Epithelial cell of prostate (primary cell): ENCODE results near the gene EEF1A2.

Experiments
- DNase-seq: peaks from one replicate; pipeline ENCODE4 v3.0.0-alpha.2; 2011; ENCODE audit warnings: low read depth, low spot score
- H3K27ac ChIP-seq: fragments of 450-650 bp; 2 replicates; pipeline ENCODE4 v1.5.1; 2017; ENCODE audit warnings: mild to moderate bottlenecking

EEF1A2 gene

DNA sequence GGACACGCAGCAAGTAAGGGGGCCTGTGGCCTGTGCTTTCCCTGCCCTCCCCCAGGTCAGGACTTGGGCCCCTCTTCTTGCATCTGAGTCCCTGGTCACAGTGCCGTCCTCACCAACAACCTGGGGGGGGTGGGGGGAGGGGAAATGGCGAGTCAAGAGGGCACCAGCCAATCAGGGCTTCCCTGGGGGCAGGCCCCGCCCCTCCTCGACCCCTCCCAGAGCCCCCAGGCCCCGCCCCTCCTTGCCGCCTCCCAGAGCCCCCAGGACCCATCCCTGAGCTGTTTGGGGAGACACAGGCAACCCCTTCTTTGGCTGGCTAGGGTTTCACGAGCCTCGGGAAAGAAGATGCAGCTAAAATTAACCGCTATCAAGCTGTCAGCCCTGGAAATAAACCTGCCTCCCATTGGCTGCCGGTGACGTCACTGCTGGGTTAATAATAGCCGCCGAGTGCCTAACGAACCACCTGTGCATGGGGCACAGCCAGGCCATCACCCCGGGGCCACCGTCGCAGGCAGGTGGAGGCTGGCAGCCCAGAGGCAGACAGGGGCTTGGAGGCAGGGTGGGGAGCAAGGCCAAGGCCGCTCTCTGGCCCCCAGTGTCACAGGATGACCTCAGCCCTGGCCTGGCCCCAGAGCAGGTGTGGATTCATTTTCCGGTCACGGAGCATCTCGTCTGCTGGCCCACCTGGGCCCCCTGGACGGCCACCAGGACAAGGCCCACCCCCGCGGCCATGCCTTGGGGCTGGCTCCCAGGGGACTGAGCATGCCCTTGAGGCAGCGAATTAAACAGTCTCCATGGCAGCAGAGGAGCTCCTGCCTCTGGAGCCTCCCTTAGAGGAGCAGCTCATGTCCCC, 3.2 kb upstream of the EEF1A2 start:
- DNase-seq: no peak

DNA sequence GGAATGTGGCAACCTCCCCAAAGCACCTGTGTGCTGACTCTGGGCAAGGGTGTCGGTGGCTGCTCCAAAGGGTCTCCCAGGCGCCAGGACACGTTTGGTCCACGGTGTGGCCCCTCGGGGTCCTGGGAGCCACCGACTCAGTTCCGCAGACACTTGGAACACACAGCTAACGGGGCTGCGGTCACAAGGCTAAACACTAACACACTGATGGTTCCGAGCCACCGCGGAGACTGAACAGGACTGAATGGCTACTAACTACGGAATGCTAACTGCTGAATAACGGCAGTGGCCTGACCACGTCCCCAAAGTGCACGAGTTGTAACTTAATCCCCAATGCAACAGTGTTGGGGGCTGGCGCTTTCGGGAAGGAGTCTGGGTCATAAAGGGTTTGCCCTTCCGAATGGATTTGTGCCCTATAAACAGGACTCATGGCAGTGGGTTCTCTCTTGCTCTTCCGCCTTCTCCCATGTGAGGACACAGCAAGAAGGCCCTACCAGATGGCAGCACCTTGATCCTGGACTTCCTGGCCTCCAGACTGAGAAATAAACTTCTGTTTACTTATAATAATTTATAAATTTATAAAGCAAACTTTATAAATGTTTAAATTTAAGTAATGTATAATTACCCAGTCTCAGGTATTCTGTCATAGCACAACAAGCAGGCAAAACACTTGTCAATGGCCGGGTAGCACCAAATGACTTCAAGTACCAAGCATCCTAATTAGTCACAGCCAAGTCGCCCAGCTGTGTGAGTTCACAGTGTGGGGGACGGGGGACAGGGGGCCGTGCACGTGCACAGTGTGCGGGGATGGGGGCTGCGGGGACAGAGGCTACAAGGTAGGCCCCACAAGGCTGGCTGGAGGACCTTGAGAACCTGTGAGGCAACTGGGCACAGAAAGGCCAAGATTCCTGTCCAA, 2.3 kb upstream of the EEF1A2 start:
- DNase-seq: no peak
- H3K27ac ChIP-seq: no peak overlapping the region

More for the DNA sequence above, 3.2 kb upstream of the EEF1A2 start:
- H3K27ac ChIP-seq: no peak overlapping the region

DNA sequence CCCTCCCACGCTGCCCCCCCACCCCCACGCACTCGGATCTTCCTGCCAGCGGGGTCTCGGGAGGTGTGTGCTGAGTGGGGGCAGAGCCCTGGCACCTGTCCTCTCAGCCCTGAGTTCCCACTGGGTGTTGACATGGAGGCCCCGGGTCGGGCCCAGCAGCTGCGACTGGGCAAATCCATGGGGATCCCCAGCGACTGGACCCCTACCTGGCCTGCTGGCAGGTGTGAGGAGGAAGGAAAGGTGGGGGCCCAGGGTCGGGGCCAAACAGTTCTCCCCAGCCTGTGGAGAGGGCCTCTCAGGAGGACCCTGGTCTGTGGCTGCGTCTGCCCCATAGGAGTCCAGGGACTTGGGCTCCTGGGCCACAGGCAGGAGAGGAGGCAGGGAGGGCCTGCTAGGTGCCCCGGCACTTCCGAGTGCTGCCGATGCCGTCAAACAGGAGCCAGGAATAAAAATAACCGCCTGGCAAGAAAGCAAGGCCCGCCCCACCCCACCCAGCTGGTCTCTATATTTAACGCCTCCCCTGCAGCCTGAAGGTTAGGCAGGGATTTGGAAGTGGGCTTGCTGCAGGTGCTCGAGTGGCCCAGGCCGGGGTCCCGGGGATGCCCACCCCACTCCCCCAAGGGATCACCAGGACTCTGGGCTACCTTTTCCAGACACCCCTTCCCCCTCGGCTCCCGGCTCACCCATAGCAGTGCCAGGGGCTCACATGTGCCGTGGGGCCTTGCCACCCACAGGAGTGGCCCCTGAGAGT, 1.4 kb upstream of the EEF1A2 start:
- no peak for DNase-seq
- no peak overlapping the region for H3K27ac ChIP-seq

DNA sequence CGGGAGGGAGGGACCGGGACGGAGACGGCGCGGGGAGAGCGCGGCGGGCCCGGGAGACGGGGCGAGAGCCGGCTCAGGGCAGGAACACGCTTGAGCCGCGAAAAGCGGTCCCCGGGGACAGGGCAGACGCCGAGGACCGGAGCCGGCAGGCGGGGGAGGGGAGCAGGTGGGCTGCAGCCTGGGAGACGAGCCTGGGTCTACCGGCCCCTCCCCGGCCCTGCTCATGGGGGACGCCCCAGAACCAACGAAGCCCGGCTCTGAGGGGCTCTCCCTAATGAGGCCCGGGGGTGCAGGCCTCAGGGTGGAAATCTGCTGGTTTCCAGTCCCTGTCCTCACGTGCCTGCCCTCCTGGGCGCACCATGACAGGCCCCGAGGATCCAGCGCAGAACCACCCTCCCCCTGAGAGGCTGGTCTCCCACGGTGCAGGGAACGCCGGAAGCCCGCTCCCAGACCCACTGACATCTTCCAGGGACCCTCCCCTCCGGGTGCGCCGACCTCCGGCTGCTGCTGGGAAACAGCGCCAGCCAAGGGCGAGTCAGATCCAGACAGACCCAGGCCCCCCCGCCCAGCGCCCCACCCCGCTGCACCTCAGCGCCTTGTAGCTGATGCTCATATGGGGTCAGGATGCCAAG, 571 bp upstream of the EEF1A2 start:
- H3K27ac ChIP-seq: no peak overlapping the region
- DNase-seq: no peak

DNA sequence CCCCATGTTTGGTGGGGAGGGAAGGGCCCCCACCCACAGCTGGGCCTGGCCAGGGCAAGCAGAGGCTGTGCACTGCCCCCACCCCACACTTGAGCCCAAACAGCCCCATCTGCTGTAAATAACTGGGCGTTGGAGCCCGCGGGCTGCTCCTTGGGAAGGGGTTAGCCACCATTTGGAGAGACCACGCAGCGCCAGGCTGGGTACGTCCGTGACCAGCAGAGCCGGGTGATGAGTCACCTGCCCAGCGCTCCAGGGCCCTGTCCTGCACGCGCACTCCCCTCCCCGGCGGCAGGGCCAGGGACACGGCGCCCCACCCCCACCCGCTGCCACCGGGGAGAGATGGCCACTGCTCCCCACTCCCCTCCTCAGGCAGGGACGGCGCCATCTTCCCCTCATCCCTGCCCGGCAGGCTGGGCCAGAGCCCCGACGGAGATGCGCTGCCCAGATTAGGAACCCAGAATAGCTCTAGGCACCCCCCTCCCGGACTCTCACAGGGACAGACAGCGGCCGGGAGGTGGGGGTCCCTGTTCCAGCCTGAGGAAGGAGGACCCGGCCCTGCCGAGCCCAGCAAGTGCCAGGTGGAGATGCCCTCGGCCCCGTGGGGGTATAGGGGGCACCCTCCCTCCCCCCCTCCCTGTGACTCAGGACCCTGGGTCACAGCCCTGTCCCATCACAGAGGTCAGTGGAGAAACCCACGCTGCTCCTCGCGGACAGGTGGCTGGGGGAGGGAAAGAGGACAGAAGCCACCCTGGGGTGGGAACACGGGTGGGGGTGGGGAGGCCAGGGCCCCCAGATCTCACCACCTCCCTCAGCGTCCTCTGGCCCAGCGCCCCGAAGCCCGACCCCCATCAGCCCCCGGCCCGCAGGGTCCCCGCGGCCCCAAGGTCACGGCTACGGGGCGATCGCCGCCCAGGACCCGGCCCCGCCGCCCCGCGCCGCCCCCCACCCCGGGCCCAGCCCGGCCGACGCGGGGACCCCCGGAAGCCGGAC, 642 bp downstream of the EEF1A2 start:
- DNase-seq: no peak
- H3K27ac ChIP-seq: no peak overlapping the region

DNA sequence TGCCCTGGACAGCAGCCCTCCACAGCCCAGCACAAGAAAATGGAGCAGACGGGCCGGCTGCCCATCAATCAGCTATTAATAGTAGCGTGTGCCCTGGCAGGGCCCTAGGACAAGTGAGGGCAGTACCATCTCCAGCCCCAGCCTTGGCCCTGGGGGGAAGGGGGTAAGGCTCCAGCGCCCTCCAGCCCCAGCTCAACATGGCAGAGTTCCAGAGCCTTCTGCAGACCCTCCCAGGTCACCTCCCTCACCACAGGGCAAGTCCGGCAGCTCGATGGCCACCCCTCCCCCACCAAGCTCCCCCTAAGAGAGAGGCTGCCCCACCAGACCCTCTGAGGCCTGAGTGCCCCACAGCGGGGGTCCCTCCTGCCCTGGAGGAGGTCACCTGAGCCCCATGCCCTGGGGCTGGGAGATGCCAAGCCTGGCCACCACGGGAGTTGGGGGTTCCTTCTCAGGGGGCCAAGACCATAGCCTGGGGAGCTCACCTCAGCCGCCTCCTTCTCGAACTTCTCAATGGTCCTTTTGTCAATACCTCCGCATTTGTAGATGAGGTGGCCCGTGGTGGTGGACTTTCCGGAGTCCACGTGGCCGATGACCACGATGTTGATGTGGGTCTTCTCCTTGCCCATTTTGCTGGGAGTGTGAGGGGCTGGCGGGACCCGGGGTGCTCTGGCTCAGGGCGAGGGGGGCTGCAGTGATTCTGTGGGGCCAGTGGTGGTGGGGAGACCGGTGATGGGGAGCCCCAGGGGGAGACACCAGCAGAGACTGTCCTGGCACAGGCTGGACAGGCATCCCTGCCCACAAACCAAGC, 1.5 kb downstream of the EEF1A2 start:
- DNase-seq: no peak
- no peak overlapping the region for H3K27ac ChIP-seq

DNA sequence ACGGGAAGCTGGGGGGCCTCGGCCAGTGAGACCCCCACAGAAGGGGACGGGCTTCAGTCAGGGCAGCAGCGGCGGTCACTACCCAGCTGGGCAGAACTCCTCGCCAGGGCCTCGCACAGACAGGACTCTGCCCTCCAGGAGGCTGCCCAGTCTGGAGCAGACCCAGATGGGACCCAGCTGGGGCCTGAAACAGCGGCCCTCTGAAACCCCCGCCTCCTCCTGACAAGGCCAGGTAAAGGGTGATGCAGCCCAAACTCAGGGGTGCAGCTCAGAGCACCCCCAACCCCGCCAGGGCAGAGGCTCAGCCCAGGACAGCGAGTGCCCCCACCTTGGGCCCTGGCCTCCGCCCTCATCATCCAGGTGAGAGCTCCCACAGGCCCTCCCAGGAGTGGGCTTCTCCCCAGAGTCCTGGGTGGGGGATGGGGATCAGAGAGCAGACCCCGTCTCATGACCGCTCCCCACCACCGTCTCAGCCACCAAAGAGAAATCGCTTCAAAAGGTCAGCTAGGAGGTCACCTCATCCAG, 2.2 kb downstream of the EEF1A2 start:
- no peak overlapping the region for H3K27ac ChIP-seq
- no peak for DNase-seq

DNA sequence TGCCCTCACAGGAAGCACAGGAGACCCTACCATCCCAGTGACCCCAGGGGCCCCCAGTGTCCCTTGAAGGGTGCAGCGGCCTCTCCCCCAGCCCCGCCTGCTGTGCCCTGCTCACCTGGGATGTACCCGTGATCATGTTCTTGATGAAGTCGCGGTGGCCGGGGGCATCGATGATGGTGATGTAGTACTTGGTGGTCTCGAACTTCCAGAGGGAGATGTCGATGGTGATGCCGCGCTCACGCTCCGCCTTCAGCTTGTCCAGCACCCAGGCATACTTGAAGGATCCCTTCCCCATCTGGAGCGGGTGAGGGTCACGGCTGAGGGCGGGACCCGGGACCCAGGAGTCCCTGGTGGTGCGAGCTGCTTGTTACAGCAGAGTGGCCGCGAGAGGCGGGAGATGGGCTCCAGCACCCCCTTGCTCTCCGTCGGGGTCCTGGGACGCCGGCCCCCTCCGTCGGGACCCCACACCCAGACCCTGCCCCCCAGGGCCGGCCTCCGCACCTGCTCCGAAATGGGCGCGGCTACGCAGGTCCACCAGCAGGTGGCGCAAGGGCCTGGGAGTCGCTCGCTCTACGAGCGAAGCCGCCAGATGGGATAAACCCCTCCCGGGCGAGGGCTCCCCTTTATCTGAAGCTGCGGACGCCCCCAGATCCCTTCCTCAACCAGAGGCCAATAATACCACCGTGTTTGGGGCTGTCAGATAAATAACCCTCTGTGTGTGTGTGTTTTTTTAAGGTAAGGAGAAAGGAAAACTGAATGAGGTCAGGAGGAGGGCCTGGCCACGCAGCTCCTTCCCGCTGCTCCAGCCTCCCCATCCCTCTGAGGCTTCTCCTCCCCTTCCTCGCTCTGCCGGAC, 2.9 kb downstream of the EEF1A2 start:
- H3K27ac ChIP-seq: no peak overlapping the region
- DNase-seq: no peak

DNA sequence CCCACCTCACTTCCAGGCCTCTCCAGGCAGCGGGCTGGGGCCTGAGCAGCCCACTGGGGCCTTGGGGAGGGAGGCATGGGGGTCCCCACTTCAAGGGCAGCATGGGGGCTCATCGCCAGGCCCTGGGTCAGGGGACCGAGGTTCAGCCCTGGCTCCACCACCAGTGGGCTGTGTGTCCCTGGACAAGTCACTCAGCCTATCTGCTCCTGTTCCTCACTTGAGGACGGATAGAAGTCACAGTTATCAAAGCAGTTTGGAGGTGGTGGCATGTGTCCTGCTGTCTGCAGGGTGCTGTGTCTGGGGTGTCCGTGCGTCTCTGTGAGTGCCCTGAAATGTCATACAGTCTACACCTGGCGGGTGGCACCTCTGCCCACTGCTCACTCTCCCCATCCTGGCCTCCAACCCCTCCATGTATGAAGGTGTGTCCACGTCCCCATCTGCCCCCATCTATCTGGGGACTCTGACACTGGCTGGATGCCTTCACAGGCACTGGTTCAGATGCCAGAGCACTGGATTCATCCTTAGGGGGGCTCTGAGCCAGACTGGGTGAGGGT, 3.6 kb downstream of the EEF1A2 start:
- H3K27ac ChIP-seq: no peak overlapping the region
- no peak for DNase-seq

DNA sequence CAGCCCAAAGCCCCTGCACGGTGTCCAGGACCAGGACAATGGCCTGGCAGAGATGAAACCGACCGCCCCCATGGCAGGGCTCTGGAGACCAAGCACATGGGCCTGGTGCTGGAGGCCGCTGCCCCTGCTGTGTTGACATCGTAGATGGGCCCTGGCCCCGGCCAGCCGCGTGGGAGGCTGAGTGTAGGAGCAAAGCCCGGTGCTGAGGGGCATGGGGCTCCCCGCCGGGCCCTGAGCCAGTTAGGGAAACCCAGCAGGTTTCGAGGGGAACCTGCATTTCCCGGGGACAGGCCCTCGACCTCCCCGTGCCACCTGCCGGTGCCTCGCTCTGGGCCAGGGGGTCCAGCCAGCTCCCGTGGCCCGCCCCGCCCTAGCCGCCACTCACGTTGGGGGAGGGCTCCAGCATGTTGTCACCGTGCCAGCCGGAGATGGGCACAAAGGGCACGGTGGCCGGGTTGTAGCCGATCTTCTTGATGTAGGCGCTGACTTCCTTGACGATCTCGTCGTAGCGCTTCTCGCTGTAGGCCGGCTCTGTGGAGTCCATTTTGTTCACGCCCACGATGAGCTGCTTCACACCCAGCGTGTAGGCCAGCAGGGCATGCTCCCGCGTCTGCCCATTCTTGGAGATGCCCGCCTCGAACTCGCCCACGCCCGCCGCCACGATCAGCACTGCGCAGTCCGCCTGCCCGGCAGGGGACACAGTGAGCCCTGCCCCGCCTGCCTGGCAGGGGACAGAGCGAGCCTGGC, 4.3 kb downstream of the EEF1A2 start:
- no peak overlapping the region for H3K27ac ChIP-seq
- no peak for DNase-seq

DNA sequence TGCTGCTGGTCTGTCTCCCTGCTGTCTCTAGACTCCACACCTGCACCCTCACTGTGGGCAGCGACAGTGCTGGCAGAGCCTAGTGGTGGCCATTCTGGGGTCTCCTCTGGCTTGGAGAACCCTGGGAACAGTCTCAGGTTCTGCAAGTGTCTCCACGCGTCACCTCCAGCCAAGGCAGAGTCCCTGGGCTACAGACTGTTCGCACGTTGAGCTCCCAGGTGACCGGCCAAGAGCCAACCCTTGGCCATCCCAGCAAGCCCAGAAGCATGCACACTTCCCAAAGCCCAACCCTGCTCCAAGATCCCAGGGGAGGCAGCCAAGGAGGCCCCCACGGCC, 4.8 kb downstream of the EEF1A2 start:
- no peak for DNase-seq

DNA sequence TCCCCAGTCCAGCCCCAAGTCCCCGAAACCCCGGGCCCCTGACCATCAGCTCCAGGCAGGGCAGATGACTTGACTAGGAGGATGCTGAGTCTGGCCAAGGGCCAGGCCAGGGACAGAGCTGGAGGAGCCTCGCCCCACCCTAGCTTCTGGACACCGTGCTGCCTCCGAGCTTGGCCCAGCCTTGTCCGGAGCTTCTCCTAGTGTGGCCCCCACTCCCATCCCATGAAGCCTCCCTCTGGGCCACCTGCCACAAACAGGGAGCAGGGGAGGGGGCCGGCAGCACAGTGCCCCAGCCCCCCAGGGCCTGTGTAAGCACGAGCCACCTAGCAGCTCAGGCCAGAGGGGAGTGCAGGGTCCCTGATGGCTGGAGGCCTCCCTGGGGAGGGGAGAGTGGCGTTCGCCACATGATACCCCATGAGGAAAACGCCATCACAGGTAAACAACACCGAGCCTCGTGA, 5.3 kb downstream of the EEF1A2 start:
- no peak overlapping the region for H3K27ac ChIP-seq
- no peak for DNase-seq

More for the DNA sequence above, 4.8 kb downstream of the EEF1A2 start:
- H3K27ac ChIP-seq: no peak overlapping the region

DNA sequence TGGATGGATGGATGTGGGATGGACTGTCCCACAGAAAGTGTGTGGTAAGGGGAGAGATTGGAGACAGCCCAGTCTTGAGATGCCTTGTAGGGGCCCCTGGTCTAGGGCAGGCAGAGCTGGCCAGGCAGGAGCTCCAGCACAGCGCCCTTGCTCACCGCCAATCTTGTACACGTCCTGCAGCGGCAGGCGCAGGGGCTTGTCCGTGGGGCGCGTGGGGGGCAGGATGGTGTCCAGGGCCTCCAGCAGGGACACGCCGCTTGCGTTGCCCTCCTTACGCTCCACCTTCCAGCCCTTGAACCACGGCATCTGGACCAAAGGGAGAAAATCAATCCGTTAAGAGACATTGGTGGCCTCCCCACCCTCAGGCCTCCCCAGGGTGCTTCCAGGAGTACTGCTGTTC, 5.9 kb downstream of the EEF1A2 start:
- no peak for DNase-seq
- no peak overlapping the region for H3K27ac ChIP-seq

DNA sequence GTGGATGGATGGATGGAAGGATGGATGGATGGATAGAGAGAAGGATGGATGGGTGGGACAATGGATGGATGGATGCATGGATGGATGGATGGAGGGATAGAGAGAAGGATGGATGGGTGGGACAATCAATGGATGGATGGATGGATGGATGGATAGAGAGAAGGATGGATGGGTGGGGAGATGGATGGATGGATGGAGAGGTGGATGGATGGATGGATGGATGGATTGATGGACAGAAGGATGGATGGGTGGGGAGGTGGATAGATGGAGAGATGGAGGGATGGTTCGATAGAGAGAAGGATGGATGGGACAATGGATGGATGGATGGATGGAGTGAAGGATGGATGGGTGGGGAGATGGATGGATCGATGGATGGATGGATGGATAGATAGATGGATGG, 6.4 kb downstream of the EEF1A2 start:
- H3K27ac ChIP-seq: no peak overlapping the region
- DNase-seq: no peak

DNA sequence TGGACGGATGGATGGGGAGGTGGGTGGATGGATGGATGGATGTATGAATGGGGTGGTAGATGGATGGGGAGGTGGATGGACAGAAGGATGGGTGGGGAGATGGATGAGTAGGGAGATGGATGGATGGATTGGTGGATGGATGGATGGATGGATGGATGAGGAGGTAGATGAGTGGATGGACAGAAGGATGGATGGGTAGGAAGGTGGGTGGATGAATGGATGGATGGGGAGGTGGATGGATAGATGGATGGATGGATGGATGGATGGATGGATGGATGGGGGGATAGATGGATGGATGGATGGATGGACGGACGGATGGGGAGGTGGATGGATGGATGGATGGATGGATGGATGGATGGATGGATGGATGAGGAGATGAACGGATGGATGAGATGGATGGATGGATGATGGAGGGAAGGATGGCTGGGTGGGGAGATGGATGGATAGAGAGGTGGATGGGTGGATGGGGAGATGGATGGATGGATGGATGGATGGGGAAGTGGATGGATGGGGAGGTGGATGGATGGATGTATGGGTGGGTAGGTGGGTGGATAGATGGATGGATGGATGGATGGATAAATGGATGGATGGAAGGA, 7.2 kb downstream of the EEF1A2 start:
- DNase-seq: no peak
- H3K27ac ChIP-seq: no peak overlapping the region

DNA sequence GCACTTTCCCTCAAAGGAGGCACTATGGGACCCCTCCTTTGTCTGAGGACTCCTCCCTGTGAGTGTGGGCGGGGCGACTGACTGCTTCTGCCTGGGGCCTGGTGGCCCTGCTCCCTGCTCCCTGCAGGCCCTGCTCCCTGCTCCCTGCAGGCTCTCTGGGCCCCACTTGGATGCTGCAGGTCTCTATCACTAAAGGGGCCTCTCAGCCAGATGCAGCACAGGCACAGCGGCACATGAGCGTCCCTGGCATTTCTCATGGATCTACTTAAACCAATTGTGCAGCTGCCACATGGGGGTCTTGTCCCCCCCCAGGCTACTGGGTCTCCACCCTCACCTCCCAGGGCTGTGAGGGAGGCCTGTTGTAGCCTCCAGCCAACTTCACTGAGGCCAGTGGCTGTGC, 7.8 kb downstream of the EEF1A2 start:
- DNase-seq: no peak
- no peak overlapping the region for H3K27ac ChIP-seq
